Kidney (tissue), 14 donors: Measurements from ENCODE around the gene FGFR1OP2. TPM values are rescaled to one million over a fixed set of nuclear protein-coding genes. Genes with fewer than 3 reads are reported as not detected.

Experiments
- DNase-seq, 5 donors: peaks; one replicate each; pipeline ENCODE4 v3.0.0-alpha.2; 2013 to 2020
- FAIRE-seq: peaks from 2 replicates; lab custom pipeline; 2012; peaks lifted over from hg19 to GRCh38; lab: Jason Lieb, UNC
- H3K27ac ChIP-seq, 2 donors: one replicate each; pipeline ENCODE4 v1.7.0; 2013; ENCODE audit warnings: low read depth in 2 of 2, low read length in 2 of 2, inconsistent platforms in 1 of 2
- H3K27me3 ChIP-seq: one replicate; pipeline ENCODE4 v1.7.1; 2013; ENCODE audit warnings: low read length, inconsistent platforms; ENCODE audit not compliant: control insufficient read depth, insufficient read depth
- H3K36me3 ChIP-seq, 3 donors: one replicate each; pipeline versions ENCODE4 v1.7.0 to v1.7.1; 2013; ENCODE audit warnings: low read length in 3 of 3, control low read depth in 1 of 3, inconsistent platforms in 1 of 3; ENCODE audit not compliant: insufficient read depth in 3 of 3, control insufficient read depth in 2 of 3
- H3K4me1 ChIP-seq, 3 donors: one replicate each; pipeline versions ENCODE4 v1.7.0 to v1.7.1; 2013; ENCODE audit warnings: low read length in 3 of 3, inconsistent platforms in 1 of 3, low read depth in 1 of 3; ENCODE audit not compliant: control insufficient read depth in 2 of 3, insufficient read depth in 2 of 3
- H3K4me3 ChIP-seq, 3 donors: one replicate each; pipeline versions ENCODE4 v1.7.0 to v1.8.1; 2013; ENCODE audit warnings: low read length in 3 of 3, control low read depth in 1 of 3, inconsistent platforms in 1 of 3
- H3K9ac ChIP-seq, 3 donors: one replicate each; pipeline versions ENCODE4 v1.7.0 to v1.7.1; 2013; ENCODE audit warnings: low read length in 3 of 3, control low read depth in 1 of 3, inconsistent platforms in 1 of 3
- H3K9me3 ChIP-seq, 3 donors: one replicate each; pipeline versions ENCODE4 v1.7.0 to v1.7.1; 2013; ENCODE audit warnings: low read length in 3 of 3, control low read depth in 1 of 3, inconsistent platforms in 1 of 3; ENCODE audit not compliant: control insufficient read depth in 2 of 3, insufficient read depth in 1 of 3
- CTCF ChIP-seq: IDR thresholded peaks from 3 replicates; pipeline ENCODE4 v1.5.1; 2012; ENCODE audit warnings: mild to moderate bottlenecking, moderate library complexity, borderline replicate concordance; ENCODE audit not compliant: insufficient read depth; ENCODE audit errors: extremely low read depth
- intact Hi-C: fragments of 100-400 bp; cut with DNase I; formaldehyde crosslinking; loops from one replicate; pipeline ENCODE4 v1.11.1; 2022
- polyA plus RNA-seq: library from polyadenylated mRNA; stranded (reverse); fragments of 350-450 nt; fragmentation: Illumina TruSeq; extraction: RNeasy Lipid Tissue Mini Kit (QIAGEN cat#74804); gene quantifications from one replicate; pipeline ENCODE4 v1.2.3, GENCODE V29; 2014; ENCODE audit warnings: low read depth, low replicate concordance; ENCODE audit not compliant: insufficient read depth
- total RNA-seq: library from RNA; stranded (reverse); fragmentation: NEBNext Ultra II Directional; extraction: Animal tissue kit (Norgen Biotek cat#: 25700); gene quantifications from one replicate; pipeline ENCODE4 v1.2.1, GENCODE V29; 2021
- donor health status: control.
- donor health status: control.
- donor health status: control.
- donor health status: control.
- donor health status: control.
- donor health status: DM: yes; HTN: yes; CAD: no.
- donor health status: Normal renal cell carcinoma (clear cell type).

Gene FGFR1OP2
- total and polyA plus RNA-seq, 2 donors from 2014 or later: 28.6 to 47.1 TPM

GRCh38 chr12:26987634-26988424, 49.6 kb downstream of the FGFR1OP2 start:
- no peak overlapping the region for H3K27ac ChIP-seq
- no peaks in the 10 kb centered on the region for H3K27me3 ChIP-seq
- no peaks in the 10 kb centered on the region for H3K4me1 ChIP-seq
- intact Hi-C loops: no loop called here
- peaks cover 0 to 15% (median 9%) of the 10 kb centered on the region in 3 donors for H3K36me3 ChIP-seq
- peak; percentile 75 for FAIRE-seq
- DNase-seq: peak in 1 of 5 donors; percentile 26
- no peak overlapping the region for H3K9ac ChIP-seq
- no peak overlapping the region for H3K4me3 ChIP-seq
- H3K9me3 ChIP-seq: no peaks in the 10 kb centered on the region
- no peak for TF ChIP-seq CTCF

DNA sequence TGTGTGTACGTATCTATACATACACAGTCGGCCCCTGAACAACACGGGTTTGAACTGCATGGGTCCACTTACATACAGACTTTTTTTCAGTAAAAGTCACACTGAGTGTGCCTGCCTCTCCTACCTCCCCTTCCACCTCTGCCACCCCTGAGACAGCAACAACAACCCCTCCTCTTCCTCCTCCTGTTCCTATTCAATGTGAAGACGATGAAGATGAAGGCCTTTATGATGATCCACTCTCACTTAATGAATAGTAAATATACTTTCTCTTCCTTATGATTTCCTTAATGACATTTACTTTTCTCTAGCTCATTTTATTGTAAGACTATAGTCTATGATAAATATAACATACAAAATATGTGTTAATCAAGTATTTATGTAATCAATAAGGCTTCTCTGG, 50.4 kb downstream of the FGFR1OP2 start:
- H3K36me3 ChIP-seq: peaks cover 0 to 17% (median 13%) of the 10 kb centered on the region in 3 donors
- H3K27ac ChIP-seq: no peak overlapping the region
- intact Hi-C loops: no loop called here
- DNase-seq (no peak), FAIRE-seq (no peak)
- H3K9me3 ChIP-seq: no peaks in the 10 kb centered on the region
- H3K9ac ChIP-seq: no peak overlapping the region
- no peak for TF ChIP-seq CTCF
- no peaks in the 10 kb centered on the region for H3K27me3 ChIP-seq
- no peak overlapping the region for H3K4me3 ChIP-seq
- peaks cover 0 to 4% (median 0%) of the 10 kb centered on the region in 3 donors for H3K4me1 ChIP-seq

DNA sequence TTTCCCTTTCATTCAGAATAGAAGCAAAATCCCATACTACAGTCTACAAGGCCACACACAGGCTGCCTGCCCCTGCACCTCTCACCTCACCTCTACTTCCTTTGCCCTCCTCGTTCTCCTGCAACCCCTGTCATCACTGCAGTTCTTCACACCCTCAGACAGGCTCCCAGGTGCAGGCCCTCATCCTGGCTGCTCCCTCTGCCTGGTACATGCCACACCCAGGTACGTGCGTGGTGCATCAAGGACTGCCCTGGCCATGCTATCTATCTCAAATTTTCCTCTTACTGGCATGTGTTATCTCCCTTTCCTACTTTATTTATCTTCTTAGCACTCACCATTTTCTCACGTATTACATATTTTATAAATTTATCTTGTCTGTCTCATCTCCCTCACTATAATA, 51.6 kb downstream of the FGFR1OP2 start:
- intact Hi-C loops: no loop called here
- Histone ChIP-seq H3K9ac (no peak overlapping the region), H3K36me3 (peaks cover 0 to 22% (median 15%) of the 10 kb centered on the region in 3 donors), H3K4me1 (peaks cover 0 to 4% (median 0%) of the 10 kb centered on the region in 3 donors), H3K27me3 (no peaks in the 10 kb centered on the region), H3K4me3 (no peak overlapping the region), H3K27ac (no peak overlapping the region), H3K9me3 (no peaks in the 10 kb centered on the region)
- TF ChIP-seq CTCF: no peak
- FAIRE-seq (no peak), DNase-seq (no peak)
